HG03039 (cell line): ENCODE results near the gene ZNF419.
A peak's percentile ranks its signal among the peaks of the same experiment; 100 is the strongest.
"Not testable (repeated sequence)": the region's sequence is repeated elsewhere in the genome, so short reads cannot be mapped to it uniquely, and the experiment has no call there.

Source experiments
- ATAC-seq: cut with Tn5 transposase; IDR thresholded peaks from one replicate; pipeline ENCODE4 v1.9.1; 2021; ENCODE audit warnings: mild to moderate bottlenecking, moderate library complexity; ENCODE audit not compliant: unreplicated experiment

The ZNF419 gene

DNA sequence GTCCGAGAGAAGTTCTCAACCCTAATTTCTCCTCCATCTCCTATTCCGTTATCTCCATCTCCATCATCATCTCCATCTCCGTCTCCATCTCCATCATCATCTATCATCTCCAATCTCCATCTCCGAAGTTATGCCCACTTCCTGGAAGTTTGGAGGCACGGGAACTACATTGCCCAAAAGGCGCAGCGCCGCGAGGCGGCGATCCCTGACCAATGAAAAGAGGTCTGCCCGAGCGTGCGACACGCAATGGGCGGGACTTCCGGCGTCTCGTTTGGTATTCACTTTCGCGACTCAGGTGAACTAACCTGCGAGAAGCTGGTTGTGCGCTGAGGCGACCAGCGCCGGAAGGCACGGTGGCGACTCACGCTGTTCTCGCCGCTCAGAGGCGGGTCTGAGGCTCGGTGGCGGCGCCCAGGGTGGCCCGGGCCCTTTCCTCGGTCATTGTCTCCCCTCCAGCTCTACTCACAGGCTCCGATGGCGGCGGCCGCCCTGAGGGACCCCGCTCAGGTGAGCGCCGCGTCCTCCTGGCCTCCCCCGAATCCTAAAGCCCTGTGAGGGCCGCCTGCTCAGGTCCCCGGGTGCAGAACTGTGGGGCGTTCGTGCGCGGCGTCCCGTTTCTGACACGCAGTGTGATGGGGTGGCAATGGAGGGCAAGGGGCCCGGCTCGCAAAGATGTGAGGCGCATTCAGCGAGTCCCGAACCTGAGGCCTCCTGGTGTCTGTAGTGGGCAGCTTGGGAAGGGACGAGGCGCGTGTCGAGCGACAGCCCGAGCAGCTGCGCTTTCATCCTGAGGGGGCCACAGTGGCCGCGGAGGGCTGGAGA is at the start of gene ZNF419:
Gene ZNF419, plus strand, starts transcription at position 274 of the 822 bp plus-strand sequence. Its CDS starts 201 bp downstream, at position 475.
- ATAC-seq, result peak; percentile 92

DNA sequence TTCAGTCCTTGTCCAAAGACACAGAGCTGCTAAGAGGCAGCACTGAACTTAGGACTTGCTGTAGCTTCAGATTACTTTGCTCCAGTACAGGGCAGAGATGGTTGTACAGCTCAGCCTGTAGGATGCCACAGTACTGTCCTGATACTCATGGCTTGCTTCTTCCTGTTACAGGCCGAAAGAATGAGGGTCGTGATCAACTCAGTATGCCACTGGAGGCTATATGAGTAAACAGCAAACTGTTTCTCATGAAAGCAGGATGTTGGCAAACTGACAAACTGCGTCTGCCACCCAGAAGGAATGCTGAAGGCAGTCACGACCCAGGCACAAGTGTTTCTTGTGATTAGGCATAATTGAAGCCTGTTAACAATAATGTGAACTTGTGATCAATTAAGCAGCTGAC is 49.6 kb upstream of the ZNF419 start:
- no peak for ATAC-seq

DNA sequence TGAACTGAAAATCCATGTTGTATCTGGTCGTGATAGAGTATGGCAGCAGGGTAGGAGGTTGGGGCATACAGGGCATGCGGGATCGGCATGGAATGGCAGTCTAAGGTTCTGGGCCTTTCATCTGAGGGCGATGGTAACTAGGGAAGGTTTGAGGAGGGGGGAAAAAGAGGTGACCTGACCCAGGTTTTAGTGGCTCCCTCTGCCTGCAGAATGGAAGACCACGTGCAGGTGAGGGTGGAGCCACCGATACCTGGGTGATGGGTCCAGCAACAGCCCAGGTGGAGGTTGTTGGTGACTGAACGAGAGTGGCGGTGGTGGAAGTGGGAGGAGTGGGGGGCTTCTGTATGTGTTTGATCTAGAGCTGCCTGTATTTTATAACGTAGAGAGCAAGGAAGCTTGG is 48.6 kb upstream of the ZNF419 start:
- ATAC-seq, result no peak

DNA sequence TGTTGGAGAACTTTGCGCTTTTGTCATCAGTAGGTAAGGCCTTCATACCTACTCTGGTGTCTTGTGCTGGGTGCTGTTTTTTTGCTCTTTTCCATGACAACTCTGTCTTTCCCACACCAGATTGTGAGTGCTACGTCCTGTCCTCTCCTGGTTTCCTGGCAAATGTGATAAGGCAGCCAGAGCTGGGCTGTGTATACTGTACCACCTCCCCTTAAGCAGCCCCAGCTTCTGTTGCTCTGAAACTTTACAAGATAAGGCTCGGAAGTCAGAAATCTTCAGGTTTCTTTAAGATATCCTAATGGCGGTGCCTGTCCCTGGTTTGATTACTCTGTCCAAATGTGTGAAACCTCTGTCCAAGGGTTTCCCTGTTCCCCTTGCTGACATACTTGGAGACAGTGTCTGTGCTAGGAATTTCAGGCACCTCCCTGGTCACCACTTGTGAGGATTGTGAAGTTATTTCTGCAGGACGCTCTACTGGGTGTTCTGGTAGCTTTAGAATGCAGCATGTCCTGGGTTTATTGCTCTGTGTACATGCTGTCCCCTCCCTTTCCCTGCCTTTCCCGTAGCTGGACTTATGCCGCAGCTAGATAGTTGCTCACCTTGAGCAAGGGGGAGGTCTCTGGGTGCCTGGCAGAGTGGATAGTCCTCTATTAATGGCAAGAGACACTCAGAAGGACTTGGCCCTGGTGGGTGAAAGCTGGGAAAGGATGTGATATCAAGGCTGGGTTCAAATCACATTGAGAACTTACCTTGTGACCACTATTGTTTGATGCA is 45.4 kb upstream of the ZNF419 start:
- no peak for ATAC-seq

DNA sequence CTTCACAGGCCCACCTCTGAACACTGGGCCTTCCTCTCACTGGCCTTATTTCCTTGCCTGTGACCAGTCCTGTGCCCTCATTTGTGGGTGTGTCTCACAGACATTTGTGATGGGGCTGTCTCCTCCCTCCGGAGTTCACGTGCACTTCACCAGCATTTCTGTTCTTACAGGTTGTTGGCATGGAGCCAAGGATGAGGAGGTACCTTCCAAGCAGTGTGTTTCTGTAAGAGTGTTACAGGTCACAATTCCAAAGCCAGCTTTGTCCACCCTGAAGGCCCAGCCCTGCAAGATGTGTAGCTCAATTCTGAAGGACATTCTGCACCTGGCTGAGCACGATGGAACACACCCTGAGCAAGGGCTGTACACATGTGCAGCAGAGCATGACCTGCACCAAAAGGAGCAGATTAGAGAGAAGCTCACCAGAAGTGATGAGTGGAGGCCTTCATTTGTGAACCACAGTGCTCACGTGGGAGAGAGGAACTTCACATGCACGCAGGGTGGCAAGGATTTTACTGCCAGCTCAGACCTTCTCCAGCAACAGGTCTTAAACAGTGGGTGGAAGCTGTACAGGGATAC is 44.3 kb upstream of the ZNF419 start:
- no peak for ATAC-seq

DNA sequence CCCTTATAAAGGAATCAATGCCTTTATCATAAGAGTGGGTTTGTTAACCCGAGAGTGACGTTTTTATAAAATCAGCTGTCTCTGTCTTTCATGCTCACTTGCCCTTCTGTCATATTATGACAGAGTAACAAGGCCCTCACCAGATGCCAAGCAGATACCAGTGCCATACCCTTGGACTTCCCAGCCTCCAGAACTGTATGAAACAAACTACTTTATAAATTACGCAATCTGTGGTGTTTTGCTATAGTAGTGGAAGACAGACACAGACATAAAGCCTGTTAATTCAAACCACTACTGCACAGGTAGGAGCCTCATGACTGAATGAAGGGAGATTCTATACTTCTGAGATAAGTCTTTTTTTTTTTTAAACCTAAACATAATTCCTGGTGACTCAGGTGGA is 35.2 kb upstream of the ZNF419 start:
- no peak for ATAC-seq

DNA sequence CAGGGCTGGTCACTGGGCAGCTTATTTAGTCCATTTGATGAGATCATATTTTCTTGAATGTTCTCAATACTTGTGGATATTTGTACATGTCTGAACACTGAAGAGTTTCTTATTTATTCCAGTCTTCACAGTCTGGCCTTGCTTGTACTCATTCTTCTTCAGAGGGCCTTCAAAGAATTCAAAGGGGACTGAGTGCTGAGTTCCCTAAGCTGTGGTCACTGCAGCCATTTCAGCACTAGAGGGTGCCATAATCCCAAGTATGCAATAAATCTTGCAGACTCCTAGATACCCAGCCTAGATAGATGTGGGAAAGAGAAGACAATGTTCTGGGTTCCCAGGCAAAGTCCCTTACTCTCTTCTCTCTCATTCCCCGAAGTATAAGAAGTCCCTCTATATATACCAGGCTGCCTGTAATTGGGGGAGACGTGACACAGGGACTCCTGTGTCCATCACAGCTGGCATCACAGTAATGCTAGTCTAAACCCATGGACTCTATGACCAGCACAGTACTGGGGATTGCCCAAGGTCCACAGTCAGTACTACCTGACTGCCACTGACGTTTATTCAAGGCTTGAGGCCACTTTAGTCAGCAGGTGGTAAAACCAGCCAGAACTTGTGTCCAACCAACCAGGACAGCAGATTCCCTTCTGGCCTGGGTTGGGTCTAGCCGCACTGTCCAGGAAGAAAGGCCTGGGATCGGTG is 21.7 kb upstream of the ZNF419 start:
- ATAC-seq, result no peak

DNA sequence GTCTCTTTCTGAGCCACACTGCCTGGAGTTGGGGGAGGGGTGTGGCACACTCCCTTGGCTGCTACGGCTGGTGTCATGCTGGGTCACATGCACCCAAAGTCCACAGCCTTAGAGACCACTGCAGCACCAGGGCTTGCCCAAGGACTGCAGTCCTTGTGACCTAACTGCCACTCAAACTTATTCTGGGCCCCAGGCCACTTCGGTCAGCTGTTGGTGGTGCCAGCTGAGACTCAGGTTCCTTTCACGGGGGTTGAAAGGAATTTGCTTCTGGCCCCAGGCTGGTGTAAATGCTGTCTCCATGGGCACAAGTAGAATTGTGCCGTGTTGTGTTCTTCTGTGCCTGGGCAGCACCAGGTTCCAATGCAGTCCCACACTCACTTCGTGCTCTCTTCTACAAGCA is 21.1 kb upstream of the ZNF419 start:
- no peak for ATAC-seq

DNA sequence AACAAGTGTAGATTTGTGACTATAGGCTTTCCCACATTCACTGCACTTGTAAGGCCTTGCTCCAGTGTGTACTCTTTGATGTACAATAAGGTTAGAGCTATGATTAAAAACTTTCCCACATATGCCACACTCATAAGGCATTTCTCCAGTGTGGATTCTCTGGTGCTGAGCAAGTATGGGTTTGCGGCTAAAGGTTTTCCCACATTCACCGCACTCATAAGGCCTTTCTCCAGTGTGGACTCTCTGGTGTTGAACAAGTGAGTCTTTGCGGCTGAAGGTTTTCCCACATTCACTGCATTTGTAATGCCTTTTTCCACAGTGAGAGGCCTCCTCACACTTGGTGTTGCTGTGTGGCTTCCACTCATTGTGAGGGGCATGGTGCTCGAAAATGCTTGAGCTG is 13.9 kb upstream of the ZNF419 start:
- ATAC-seq, result no peak

DNA sequence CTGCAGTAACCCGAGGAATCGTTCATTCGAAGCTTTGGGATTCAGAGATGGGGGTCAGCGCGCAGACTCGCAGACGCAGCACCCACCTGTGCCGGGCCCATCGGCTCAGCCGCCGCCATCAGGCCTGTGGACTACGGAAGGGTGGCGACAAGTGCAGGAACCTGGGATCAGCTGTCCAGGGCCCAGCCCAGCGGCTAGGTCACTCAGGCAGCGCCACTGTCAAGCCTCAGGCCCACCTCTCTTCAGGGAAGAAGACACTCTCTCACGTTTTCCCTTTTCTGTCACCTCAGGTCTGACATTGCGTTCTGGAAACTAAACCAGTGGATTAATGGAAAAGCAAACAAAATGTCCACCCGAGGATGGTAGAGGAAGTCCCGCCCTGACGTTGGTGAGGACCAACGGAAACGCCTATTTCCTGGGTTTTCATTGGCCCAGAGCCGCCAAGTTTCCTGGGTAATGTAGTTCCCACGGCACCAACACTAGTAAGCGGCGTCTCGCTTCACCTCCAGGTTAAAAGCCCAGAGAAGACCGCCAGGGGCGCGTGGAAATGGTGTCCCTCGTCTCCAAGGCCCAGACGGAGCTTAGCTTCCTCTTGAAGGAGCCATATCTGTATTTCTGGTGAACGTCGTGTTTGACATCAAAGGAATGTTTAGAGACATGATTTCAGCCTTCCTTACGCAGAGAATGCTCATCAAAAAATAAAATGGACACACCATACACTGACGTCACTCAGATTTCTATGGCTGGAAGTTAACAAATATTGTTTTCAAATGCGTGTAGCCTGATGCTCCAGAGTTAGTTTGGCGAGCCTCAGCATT is 10.2 kb upstream of the ZNF419 start, which contains the start of gene ZNF772:
Gene ZNF772, minus strand, starts transcription at position 376 of the 818 bp plus-strand sequence. Its CDS starts 257 bp downstream, at position 119.
- ATAC-seq, result peak; percentile 91

DNA sequence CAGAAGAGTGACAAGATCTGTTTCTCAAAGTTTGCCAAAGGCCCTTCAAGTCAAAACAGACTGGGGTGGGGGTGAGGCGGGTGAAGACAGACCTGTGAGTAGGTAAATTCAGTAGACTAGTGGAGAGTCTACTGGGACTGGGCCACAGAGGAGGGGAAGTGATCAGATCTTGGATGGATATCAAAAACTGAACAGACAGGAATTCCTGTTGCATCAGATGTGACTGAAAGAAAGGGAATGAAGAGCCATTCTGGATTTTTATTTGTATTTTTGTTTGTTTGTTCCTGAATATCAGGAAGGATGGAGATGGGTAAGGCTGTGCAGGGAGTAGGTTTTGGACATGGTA is 722 bp downstream of the ZNF419 start:
- not testable (repeated sequence) for ATAC-seq

DNA sequence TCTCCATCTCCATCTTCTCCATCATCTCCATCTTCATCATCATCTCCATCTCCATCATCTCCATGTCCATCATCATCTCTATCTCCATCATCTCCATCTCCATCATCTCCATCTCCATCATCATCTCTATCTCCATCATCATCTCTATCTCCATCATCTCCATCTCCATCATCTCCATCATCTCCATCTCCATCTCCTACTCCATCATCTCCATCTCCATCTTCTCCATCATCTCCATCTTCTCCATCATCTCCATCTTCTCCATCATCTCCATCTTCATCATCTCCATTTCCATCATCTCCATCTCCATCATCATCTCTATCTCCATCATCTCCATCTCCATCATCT is 11.8 kb downstream of the ZNF419 start:
- not testable (repeated sequence) for ATAC-seq

DNA sequence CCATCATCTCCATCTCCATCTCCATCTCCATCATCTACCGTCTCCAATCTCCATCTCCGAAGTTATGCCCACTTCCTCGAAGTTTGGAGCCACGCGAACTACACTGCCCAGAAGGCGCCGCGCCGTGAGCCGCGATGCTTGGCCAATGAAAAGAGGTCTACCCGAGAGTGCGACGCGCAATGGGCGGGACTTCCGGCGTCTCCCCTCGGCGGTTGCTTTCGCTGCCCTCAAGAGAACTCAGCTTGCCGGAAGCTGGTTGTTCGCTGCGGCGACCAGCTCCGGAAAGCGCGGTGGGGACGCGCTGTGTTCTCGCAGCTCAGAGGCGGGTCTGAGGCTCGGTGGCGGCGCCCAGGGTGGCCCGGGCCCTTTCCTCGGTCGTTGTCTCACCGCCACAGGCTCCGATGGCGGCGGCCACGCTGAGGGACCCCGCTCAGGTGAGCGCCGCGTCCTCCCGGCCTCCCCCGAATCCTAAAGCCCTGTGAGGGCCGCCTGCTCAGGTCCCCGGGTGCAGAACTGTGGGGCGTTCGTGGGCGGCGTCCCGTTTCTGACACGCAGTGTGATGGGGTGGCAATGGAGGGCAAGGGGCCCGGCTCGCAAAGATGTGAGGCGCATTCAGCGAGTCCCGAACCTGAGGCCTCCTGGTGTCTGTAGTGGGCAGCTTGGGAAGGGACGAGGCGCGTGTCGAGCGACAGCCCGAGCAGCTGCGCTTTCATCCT is 12.3 kb downstream of the ZNF419 start, which contains the start of gene ZNF773:
Gene ZNF773, plus strand, starts transcription at position 259 of the 716 bp plus-strand sequence. Its CDS starts 143 bp downstream, at position 402.
- ATAC-seq, result peak; percentile 97

DNA sequence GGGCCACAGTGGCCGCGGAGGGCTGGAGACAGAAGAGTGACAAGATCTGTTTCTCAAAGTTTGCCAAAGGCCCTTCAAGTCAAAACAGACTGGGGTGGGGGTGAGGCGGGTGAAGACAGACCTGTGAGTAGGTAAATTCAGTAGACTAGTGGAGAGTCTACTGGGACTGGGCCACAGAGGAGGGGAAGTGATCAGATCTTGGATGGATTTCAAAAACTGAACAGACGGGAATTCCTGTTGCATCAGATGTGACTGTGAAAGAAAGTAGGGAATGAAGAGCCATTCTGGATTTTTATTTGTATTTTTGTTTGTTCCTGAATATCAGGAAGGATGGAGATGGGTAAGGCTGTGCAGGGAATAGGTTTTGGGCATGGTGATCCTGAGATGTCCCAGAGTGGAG is 12.8 kb downstream of the ZNF419 start:
- ATAC-seq, result not testable (repeated sequence)

DNA sequence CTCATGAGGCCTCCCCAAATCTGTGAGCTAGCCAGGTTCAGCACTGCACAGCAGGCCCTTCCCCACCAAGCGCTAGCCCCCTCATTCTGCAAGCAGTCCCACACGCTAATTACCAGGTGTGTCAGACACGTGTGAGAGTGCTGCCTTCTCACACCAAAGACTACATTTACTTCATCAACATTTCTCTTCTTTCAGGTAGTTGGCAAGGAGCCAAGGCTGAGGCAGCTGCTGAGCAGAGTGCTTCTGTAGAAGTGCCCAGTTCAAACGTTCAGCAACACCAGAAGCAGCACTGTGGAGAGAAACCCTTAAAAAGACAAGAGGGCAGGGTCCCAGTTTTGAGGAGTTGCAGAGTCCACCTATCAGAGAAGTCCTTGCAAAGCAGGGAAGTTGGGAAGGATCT is 18.6 kb downstream of the ZNF419 start:
- ATAC-seq, result no peak

DNA sequence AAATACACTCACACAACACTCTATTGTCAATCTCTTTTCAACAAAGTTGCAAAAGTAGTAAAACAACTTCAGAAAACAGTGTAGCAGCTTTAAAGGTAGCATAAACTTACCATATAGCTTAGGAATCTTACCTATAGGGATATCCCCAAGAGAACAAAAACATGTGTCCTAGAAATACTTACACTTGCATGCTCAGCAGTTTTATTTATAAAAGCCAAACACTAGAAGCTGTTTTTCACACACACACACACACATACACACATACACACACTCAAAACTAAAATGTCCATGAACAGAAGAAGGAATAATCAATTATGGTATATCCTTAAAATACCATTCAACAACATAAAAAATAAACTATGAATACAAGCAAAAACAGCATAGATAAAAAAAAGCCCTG is 23.9 kb downstream of the ZNF419 start:
- ATAC-seq, result no peak

DNA sequence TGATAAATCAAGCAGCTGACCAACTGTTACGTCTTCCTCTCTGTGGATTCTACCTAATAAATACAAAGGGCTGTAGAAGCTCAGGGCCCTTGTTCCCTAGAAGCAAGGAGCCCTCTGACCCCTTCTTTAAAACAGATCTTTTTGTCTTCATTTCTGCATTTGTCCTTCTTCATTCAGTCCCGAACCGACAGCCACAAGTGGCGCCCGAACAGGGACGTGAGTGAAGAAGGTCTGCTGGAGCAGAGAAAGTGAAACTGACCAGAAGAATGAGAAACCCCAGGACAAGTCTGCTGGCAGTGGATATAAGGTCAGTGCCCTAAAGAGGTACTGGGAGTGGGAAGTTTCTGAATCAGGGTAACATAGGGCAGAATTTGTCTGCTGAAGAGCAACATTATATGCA is 25.3 kb downstream of the ZNF419 start:
- ATAC-seq, result no peak

DNA sequence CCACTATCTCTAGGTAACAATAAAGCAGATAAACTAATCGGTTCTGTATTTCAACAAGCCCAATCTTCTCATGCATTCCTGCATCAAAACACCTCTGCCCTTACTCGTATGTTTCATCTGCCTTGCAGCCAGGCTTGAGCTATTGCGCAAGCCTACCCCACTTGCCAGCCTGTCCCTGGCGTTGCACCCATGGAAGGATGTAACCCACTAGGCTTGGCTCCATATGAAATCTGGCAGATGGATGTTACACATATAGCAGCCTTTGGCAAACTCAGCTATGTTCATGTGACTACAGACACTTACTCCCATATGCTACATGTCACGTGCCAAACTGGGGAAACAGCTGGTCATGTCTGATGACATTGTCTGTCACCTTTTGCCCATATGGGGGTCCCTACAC is 27.7 kb downstream of the ZNF419 start:
- ATAC-seq, result no peak

DNA sequence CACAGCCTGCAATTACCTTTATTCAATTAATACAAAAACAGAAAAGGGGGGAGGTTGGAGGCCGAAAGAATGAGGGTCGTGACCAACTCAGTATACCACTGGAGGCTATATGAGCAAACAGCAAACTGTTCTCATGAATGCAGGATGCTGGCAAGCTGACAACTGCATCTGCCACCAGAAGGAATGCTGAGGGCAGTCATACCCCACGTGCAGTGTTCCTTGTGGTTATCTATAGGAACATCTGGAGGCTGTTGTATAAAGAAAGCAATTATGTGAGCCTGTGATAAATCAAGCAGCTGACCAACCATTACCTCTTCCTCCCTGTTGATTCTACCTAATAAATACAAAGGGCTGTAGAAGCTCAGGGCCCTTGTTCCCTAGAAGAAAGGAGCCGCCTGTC is 30.5 kb downstream of the ZNF419 start:
- ATAC-seq, result not testable (repeated sequence)
